ENCODE measurements around the gene CREB5.
"Not testable (repeated sequence)": the region's sequence is repeated elsewhere in the genome, so short reads cannot be mapped to it uniquely, and the experiment has no call there.

The CREB5 gene

DNA sequence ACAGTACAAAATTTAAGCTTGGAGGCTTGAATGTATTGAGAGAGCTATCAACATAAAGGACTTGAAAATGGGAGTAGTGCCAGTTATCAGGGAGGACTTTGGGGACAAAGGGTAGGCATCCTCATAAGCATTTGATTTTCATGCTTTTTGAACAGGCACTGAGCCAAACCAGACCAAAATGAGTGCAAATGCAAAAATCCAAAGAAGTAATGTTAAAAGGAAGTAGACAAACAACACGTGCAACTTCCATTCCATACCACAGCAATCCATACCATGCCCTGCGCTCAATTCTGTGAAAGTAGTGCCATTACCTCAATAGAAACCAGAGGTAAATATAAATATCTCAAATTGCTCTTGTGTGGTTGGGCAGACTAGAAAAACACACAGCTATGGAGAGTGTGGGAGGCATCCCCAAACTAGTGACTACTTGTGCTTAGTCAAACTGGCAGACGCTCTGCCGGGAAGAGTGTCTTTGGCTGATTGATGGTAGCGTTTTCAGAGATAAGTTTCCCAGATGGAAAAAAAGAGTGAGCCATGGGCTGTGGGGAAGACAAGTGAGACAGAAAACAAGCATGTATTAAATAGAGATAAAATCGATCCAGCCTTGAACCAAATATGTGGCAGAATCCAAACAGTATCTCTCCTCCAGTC, 161.5 kb downstream of the CREB5 start:
- DNase-seq = peak in 4 of 56 donors; percentile 1 to 32 (median 12)

DNA sequence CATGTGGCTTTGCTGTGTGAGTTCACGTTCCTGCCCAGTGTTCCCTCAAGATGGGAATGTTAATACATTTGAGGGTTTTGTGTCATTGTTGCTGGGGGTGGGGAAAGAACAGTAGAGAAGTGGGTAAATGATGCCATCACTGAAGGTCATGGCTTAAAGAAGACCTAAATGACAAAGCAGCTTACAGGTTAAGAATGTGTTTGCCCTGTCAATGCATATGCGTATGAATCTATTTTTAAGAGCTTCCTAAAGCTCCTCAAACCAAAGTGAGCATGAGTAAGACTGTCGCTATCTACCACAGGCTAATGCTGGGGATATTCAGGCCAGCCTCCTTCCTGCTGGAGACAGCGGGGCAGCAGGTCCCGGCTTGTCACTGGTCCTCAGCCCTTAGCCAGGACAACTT, 162.9 kb downstream of the CREB5 start:
- no peak for DNase-seq

DNA sequence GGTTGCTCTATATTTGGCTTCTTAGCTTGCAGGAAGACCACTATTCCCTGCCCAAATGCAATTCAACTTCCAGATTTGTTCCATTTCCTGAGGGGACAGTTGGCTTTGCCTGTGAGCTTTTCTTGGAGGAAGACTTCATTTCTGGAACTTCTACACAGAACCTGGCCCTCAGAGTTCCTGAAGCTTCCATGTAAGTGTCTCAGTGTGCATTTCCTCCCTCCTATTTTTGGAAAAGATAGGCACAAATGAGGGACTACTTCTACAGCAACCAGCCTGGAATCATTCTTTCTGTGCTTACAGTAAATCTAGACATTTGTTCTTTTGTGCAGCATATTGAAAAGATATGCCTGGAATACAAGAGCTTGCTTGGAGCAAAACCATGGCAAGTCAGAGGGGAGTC, 164.3 kb downstream of the CREB5 start:
- no peak for DNase-seq

DNA sequence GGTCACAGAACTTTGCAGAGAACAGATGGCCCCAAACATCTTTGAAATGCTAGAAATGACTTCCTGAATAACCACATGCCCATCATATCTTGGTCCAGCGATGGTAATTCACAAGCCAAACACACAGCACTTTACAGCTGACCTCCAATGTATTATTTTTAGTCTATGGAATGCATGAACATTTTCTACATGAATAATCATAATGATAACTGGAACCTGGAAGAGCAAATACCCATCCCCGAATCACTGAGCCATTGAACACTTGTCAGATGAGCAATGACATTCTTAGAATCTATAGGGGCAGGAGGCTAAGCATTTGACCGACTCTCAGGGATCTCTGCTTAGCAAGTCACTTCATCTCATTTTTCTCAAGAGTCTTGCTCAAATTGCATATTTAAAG, 167.3 kb downstream of the CREB5 start:
- DNase-seq = no peak

DNA sequence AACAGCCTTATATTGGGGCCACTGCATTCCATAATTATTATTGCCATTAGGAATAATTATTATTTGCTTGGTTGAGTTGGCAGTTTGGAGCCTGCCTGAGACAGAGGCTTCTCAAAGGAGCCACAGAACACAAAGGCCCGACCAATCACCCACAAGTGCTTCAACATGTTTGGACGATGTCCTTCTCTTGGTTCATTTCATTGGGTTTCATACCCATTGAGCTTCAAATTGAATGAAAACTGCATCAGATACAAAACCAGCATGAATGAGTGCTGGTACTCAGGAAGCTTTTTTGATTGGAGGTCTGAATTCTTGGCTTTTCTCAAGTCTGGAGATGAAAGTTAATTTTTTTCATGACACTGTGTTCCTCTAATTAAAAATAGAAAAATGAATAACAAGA, 168.3 kb downstream of the CREB5 start:
- no peak for DNase-seq

DNA sequence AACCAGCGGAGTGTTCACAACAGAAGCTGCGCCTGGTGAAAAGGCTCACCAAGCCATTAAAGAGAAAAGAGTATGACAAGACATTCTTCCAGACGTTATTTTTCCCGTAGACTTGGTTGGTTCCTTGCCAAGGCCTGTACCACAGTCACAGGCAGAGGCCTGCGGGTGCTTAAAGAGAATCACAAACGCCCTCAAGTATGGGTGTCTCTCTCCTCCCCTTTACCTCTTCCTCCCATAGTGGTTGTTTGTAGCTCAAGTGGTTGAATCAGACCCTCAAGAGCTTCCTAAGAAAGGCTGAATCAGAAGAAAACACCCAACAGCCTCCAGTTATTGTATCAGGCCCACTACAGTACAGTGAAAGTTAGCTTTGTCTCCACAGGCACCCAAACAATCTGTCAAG, 169.0 kb downstream of the CREB5 start:
- DNase-seq = no peak

DNA sequence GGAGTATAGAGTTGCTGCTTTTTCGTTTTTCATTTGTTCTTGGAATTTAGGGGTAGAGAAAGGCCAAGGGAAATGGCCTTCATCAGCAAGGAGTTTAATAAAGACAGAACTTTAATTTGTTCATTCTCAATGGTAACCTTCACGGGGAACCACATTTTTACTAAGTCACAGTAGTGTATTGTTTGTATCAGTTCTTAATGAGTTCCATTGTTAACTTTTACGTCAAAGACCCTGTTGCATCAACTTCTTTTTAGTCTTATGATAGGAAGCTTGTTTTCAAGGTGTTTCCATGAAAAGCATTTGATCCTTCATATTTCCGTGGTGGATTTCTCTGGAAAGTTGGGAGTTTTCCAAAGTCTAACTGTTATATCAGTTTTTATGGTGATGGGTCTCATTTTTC, 169.9 kb downstream of the CREB5 start:
- no peak for DNase-seq

DNA sequence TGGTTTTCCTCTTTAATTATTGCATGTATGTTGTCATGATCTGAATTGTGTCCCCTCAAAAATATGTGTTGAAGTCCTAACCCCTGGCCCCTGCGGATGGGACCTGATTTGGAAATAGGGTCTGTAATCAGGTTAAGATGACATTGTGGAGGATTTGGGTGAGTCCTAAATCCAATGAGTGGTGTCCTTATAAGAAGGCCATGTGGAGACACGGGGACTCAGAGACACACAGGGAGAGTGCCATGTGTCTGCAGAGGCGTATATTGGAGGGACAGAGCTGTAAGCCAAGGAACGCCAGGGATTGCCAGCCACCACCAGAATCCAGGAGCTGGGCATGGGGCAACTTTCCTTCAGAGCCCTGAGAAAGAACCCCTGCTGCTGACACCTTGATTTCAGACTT, 171.9 kb downstream of the CREB5 start:
- no peak for DNase-seq

DNA sequence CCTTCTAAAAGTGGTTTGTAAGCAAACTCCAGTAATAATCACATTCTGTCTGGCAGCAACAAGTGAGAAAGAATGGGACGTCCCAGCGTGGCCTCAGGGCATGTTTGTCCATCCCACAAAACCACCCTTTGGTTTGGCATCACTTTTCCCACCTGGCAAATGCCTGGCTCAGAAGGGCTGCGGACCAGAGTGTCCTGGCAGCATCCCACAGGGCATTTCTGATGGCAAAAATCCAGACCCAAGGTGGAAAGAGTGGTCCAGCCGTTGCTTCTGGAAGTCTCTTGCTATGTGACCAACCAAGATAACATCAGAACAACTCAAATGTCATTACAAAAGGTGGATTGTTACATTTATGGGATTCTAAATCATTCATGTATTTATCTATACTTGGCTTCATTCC, 174.4 kb downstream of the CREB5 start:
- DNase-seq = no peak

DNA sequence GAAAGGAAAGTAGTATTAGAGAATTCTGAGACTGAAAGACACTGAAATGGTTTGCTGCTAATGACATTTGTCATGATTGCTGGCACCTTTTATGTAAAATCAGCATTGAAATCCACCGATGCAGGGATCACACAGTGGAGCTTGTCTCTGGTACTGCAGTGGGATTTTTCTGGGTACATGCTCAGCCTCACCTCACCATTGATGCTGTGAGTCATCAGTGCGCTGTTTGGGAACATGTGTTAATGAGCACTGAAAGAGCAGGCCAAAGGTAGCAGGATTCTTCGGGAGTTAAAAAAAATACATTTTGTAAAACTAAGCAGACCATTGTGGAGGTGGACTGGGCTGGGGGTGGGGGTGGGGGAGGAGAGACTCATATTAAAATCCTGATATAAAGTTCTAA, 174.9 kb downstream of the CREB5 start:
- no peak for DNase-seq

DNA sequence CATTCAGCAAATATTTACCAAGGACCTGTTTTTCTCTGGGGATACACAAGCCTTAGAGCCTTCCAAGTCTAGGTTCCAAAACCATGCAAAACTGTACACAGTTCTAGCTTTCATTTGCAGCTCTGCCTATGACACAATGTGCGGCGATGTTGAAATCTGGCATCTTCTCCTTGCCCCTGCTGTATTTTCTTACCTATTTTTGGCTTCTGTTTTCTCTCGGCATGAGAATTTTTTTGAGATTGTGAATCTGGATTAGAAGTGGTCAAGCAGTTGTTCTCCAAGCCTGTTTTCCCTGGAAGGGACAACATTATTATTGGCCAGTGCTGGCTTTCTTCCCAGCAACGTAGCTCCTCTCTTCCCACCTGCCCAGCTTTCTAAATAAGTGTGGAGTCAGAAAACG, 176.3 kb downstream of the CREB5 start:
- DNase-seq = no peak

DNA sequence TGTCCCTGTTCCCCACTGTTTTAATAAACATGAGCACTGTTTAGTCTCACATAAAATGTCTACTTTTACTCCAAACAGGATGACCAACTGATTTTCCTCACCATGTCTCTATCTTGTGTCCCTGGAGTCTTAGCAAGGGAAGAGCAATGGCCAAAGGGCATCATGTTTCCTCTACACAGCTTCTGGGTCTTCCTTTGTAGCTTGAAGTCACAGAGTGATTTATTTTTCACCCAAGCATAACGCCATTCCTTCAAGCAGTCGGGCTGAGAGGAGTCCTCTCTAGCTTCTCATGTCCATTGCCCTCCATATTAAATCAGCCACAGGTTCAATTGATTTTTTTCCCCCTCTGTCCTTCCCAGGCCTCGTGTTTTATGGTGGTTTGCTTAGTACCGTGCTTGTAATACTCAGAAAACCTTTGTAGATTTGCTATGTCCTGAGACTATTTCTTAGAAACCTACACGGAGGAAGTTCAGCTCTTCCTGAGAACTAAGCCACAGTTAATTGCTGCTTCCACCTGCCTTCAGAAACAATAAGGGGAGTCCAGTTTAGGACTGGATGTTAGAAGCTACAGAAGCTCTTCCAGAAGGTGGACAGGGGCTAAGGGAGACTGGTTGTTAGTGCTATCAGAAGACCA, 178.8 kb downstream of the CREB5 start:
- no peak for DNase-seq

DNA sequence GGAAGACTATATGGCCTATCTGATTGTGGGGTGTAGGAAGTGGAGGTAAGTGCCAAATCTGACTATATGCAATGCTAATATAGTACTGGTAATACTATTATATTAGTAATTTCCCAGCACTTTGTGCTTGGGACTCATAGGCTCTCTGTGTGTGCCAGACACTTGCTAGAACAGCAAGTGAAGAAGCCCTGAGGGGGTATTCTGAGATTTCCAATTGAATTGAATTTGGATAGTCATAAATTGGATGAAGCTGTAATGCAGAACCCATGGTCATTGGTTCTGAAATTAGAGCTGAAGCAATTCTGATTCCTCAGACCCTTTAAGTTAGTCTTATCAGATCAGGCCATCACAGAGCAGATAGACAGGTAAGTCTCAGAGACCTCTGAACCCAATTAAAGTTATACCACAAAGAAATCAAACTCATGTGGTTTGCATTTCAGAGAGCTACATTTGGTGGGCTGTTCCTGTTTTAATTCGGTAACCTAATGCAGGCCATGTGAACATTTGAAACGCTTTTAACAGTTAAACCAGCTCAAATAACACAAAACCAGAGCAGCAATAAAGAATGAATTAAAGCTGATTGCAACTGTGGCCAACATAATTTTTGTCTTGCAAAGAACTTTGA, 179.5 kb downstream of the CREB5 start:
- DNase-seq = no peak

DNA sequence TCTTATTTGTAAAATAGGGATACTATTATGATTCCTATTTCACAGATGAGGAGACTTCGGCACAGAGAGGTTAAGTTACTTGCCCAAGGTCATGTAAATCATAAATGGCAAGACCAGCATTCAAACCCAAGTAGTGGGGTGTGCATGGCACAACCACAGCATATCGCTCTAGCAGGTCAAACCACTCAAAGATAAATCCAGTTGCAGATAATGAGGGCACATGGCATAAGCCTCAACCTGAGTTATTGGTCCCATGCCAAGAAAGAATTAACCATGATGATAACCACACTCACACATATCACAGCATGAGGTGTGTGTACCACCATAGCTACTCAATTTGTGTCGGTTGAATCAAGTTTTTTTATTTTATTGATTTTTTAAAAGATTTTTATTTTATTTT, 180.5 kb downstream of the CREB5 start:
- DNase-seq = no peak

DNA sequence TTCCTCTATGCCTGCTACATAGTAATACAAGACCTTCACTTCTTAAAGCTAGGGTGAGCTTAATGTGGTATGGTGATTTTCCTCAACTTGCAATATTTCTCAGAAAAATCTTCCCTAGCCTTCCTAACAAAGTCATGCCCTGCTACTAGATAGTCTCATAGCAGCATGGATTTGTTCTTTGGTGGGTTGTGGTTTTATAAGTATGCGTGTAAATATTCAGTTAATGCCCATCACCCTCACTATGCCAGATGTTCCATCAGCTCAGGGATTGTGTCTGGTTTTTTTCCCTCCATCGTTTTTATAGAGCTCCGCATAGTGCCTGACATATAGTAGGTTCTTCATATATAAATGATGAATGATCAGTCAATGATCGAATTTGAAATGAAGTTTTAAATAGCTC, 182.8 kb downstream of the CREB5 start:
- DNase-seq = no peak

DNA sequence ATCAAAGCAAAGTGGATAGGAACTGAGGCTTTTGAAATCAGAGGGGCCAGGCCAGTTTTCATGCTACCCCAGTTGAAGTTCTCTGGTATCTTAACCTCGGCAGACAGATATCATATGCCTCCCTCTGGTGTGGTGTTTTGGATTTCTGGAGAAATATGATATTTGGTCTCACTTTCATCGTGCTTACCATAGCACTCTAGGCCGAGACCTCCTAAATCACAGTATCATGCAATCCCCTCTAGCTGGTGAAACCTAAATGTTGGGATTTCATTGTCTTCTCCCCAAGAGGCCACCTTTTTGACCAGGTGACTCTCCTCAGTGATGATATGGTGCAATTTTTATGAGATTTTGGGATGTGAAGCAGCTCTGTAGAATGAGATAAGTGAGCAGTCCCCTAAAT, 183.5 kb downstream of the CREB5 start:
- DNase-seq = no peak

DNA sequence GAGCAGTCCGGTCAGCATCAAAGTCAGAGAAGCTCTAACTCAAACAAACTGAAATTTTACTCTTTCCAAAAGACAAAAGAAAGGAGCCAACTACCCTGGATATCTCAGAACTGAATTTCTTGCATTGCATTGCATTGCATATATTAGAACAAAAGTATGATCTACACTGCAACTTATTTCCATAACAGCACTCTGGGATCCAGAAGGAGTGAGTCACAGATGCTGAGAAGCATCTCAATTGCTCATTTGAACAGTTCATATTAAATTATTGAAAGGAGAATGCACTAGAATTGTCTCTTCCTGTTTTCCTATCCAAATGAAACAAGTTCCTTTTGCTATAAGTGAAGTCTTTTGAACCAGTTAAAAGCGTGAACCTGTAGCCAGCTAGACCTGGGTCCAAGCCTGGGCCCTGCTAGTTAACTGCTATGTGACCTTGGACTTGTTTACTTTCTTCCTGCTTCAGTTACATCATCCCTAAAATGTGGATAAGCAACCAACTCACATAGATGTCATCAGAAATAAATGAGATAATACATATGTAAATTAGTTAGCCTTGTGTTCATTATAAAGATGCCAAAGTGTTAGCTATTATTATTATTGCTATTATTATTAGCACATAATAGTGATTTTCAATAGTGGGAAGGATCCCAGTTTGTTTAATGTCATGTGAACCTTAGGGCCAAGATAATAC, 184.1 kb downstream of the CREB5 start:
- no peak for DNase-seq

DNA sequence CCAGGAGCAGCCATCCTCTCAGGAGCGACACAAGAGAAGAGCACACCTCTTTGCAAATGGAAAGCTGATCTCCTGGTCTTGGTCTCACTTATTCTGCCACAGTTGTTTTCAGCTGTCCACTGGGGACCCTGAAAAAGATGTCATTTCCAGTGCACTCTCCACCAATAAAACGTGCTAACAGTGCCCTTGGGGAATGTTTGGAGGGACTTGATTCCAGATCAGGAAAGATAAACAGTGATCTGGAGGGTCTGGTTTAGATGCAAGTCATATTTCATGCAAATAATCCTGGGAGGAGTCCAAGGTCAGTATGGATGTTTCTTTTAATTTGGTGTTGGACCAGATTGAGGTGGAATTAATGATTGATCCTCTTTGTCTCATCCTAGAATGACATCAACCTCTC, 185.0 kb downstream of the CREB5 start:
- DNase-seq = no peak

DNA sequence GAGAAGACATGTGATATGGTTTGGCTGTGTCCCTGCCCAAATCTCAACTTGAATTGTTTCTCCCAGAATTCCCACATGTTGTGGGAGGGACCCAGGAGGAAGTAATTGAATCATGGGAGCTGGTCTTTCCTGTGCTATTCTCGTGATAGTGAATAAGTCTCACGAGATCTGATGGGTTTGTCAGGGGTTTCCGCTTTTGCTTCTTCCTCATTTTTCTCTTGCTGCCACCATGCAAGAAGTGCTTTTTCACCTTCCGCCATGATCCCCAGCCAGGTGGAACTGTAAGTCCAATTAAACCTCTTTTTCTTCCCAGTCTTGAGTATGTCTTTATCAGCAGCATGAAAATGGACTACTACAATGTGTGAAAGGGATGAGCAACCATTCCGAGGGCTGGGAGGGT, 185.7 kb downstream of the CREB5 start:
- not testable (repeated sequence) for DNase-seq

DNA sequence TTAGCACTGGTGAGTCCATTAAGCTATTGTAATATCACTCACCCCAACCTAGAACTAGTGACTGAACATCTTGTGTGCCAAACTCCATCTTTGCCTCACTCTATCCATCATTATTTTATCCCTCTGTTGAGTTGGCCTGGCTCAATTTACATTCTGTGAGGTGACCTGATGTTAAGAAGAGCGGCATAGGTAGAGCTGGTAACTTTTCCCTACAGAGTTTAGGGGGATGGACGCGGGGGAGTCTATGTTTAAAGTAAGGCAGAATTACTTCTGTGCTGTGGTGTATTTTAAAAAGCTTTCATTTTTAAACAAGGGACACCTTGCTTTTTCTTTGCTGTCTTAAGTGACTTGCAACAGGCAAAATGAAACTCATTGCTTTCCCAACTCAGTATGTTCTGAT, 186.3 kb downstream of the CREB5 start:
- no peak for DNase-seq

DNA sequence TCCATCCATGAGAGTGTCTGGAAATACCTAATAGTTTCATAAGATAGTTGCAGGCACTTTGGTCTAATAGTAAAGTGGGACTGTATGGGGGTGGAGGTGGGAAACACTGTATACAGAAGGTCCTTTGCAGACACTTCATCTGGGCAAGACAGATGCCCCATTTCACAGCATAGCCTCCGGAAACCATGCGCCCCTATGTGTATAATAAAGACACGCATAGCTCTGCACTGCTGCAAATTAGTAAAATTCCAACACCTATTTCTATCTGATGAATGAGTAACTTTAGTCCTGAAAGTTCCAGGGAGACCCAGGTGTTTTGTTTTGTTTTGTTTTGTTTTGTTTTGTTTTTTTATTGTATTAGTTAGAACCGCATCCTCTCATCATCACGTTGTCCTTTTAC, 187.1 kb downstream of the CREB5 start:
- no peak for DNase-seq

DNA sequence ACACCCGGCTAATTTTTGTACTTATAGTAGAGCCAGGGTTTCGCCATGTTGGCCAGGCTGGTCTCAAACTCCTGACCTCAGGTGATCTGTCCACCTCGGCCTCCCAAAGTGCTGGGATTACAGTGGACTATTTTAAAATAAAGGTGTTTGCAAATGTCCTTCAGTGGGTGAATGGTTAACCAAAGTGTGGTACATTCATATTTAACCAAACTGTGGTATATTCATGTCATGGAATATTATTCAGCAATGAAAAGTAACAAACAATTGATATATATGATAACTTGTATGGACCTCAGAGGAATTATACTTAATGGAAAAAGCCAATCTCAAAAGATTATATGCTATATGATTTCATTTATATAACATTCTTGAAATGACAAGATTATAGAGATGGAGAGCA, 190.0 kb downstream of the CREB5 start:
- no peak for DNase-seq

Data from amygdala (tissue), 56 donors.